Tibial artery (tissue), 4 donors: ENCODE data around the gene ANK2.
A peak's percentile ranks its signal among the peaks of the same experiment; 100 is the strongest.

Source experiments
- DNase-seq, 2 donors: peaks; one replicate each; pipeline ENCODE4 v3.0.0-alpha.2; 2019
- H3K27ac ChIP-seq, 2 donors: fragments of 200-600 bp; sonication (generic) in 1 of 2; 1 replicate in 1 of 2; 2 replicates in 1 of 2; pipeline ENCODE4 v1.5.1; 2018 to 2019; ENCODE audit warnings: mild to moderate bottlenecking in 1 of 2
- H3K27me3 ChIP-seq, 2 donors: fragments of 200-600 bp; sonication (generic) in 1 of 2; one replicate each; pipeline versions ENCODE4 v1.5.1 to v1.6.0; 2016 to 2019
- H3K36me3 ChIP-seq, 3 donors: fragments of 200-600 bp; sonication (generic) in 2 of 3; one replicate each; pipeline ENCODE4 v1.5.1; 2016 to 2019; ENCODE audit warnings: mild to moderate bottlenecking in 2 of 3
- H3K4me1 ChIP-seq, 4 donors: fragments of 200-600 bp; sonication (generic) in 2 of 4; 1 replicate in 3 of 4; 2 replicates in 1 of 4; pipeline ENCODE4 v1.5.1; 2016 to 2019
- H3K4me3 ChIP-seq, 2 donors: fragments of 200-600 bp; sonication (generic) in 1 of 2; 1 replicate in 1 of 2; 2 replicates in 1 of 2; pipeline ENCODE4 v1.5.1; 2018 to 2019; ENCODE audit warnings: mild to moderate bottlenecking in 2 of 2
- H3K9me3 ChIP-seq, 3 donors: fragments of 200-600 bp; sonication (generic) in 1 of 3; one replicate each; pipeline ENCODE4 v1.5.1; 2016 to 2019
- intact Hi-C: fragments of 100-400 bp; cut with DNase I; formaldehyde crosslinking; loops from one replicate; pipeline ENCODE4 v1.15.0; 2023; ENCODE audit warnings: low total_unique reads
- TF ChIP-seq, protein P1 (sequence below), 2 experiments: fragments of 200-600 bp in 1 of 2; fragments of 450-650 bp in 1 of 2; IDR thresholded peaks; one replicate each; pipeline ENCODE4 v1.5.1; 2017 to 2019; ENCODE audit warnings: antibody characterized with exemption in 2 of 2, mild to moderate bottlenecking in 1 of 2, moderate library complexity in 1 of 2

Gene ANK2

DNA sequence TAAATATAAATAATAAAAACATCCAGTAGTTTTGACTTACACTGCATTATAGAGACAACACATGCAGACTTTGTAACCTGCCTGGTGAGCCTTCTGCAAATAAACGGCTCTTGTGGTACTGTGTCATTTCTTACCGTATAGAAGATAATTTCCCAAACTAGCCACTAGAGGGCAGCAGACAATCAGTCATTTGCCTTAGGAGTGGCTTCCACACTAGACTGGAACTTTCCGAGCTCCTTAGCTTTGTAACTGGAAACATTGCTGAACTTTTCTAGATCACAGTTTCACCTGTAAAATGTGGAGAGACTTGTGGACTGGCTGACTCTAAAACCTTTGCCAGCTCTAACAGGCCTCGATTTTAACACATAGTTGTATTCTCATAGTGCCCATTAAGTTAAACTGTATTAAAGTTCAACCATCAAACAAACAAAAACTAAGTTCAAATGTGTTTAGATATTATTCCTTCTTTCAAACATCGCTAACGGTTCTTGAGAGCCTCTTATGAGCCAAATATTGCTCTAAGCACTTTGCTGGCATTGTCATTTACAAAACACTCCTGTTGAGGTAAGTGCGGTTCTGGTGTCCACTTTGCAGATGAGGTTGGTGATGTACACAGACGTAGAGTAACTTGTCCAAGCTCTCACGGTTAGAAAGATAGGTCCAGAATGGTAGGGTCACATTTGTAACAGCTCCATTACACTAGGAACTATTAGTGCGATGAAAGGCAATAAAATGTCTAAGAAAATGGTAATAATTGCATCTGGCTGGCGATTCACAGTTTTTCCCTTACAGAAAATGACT, 345.5 kb downstream of the ANK2 start:
- TF ChIP-seq, protein P1, sequence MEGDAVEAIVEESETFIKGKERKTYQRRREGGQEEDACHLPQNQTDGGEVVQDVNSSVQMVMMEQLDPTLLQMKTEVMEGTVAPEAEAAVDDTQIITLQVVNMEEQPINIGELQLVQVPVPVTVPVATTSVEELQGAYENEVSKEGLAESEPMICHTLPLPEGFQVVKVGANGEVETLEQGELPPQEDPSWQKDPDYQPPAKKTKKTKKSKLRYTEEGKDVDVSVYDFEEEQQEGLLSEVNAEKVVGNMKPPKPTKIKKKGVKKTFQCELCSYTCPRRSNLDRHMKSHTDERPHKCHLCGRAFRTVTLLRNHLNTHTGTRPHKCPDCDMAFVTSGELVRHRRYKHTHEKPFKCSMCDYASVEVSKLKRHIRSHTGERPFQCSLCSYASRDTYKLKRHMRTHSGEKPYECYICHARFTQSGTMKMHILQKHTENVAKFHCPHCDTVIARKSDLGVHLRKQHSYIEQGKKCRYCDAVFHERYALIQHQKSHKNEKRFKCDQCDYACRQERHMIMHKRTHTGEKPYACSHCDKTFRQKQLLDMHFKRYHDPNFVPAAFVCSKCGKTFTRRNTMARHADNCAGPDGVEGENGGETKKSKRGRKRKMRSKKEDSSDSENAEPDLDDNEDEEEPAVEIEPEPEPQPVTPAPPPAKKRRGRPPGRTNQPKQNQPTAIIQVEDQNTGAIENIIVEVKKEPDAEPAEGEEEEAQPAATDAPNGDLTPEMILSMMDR (IDR thresholded peaks at IDR 0.05): peak; percentile 81 to 92
- H3K27me3 ChIP-seq: no peaks in the 10 kb centered on the region
- no peaks in the 10 kb centered on the region for H3K36me3 ChIP-seq
- no peak overlapping the region for H3K4me3 ChIP-seq
- H3K4me1 ChIP-seq: peaks cover 0 to 12% (median 9%) of the 10 kb centered on the region in 4 donors
- intact Hi-C loops: loop anchor here (5.0 kb wide), 1 partner anchor 367 kb away; the partner anchor contains the start of gene CAMK2D
- DNase-seq: peak in 1 of 2 donors; percentile 43
- H3K9me3 ChIP-seq: no peaks in the 10 kb centered on the region
- H3K27ac ChIP-seq: no peak overlapping the region

DNA sequence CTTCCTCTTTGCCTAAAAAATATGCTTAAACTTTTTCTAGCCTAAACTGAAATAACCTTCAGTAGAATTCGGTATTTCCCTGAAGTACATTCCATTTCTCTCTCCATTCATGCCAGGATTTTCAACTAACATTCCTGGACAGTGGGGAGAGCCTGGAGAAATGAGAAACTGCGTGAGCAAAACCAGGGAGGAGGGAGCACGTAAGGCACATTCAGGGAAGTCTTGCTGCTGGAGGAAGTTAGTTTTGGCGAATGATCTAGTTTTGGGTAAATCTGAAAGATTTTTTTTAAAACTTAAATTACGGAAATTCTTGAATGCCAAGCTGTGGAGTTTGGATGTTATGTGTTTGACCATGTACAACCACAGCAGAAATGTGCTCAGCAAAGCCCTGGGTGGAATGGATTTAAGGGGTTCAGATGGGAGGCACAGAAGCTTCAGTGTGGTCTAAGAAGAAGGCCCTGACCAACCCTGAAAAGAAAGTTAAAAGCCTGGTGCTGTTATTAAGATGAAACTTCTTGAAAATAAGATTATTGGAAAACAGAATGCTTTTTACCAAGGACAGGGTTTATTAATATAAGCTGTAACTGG, 347.8 kb downstream of the ANK2 start:
- TF ChIP-seq, protein P1 (IDR thresholded peaks at IDR 0.05): no peak
- Histone ChIP-seq H3K9me3 (no peaks in the 10 kb centered on the region), H3K27me3 (no peaks in the 10 kb centered on the region), H3K4me1 (peaks cover 0 to 12% (median 9%) of the 10 kb centered on the region in 4 donors), H3K36me3 (no peaks in the 10 kb centered on the region), H3K4me3 (no peak overlapping the region), H3K27ac (peak overlapping the region; percentile 52 to 54)
- intact Hi-C loops: loop anchor here (5.0 kb wide), 1 partner anchor 365 kb away; the partner anchor contains the start of gene CAMK2D
- peak in 1 of 2 donors; percentile 68 for DNase-seq

DNA sequence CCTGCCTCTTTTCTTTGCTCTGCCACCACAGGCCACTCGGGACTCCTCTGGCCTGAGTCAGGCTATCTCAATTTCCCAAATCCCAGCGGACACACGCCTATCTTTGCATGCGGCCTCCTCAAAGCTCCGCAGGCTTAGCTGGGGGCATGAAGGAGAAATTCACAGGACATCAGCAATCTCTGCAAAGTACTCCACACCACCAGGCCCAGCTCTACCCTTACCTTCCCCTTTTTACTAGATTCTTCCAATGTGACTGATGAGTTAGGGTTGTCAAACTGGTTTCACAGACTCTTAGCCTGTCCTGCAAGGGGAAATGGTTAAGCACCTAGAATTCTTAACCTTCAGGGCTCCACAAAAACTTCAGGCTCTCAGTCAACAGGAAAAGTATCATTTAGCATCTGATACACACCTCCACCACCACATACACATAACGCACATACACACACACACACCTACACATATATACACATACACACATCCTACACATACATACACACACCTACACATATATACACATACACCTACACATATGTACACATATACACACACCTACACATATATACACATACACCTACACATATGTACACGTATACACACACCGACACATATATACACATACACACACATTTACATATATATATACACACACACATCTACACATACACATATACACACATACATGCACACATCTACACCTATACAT, 349.1 kb downstream of the ANK2 start:
- Histone ChIP-seq H3K4me1 (peaks cover 0 to 15% (median 10%) of the 10 kb centered on the region in 4 donors), H3K9me3 (no peaks in the 10 kb centered on the region), H3K4me3 (no peak overlapping the region), H3K27ac (no peak overlapping the region), H3K36me3 (no peaks in the 10 kb centered on the region), H3K27me3 (no peaks in the 10 kb centered on the region)
- TF ChIP-seq, protein P1 (IDR thresholded peaks at IDR 0.05): no peak
- intact Hi-C loops: loop anchor here (5.0 kb wide), 1 partner anchor 364 kb away; the partner anchor contains the start of gene CAMK2D
- DNase-seq: no peak

DNA sequence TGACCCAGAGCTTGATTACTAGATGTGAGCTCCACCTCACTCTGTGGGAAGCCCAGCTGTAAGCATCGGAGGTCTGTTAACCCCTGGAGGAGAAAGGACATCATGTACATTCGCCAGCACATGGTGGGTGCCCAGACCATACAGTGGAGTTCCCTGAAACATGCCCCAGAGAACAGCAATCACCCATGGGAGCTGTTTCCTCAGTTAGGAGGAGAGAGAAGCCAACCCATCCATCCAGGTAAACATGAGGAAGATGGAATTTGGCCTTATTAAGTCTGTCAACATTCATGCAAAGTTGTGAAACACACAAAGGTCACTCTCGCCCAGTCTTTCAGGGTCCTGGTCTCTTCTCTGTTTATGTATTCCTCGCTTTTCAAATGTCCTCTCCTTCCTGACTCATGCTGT, 354.7 kb downstream of the ANK2 start:
- no peak overlapping the region for H3K27ac ChIP-seq
- no peak overlapping the region for H3K4me3 ChIP-seq
- DNase-seq: no peak
- TF ChIP-seq, protein P1 (IDR thresholded peaks at IDR 0.05): no peak
- H3K4me1 ChIP-seq: peaks cover 0 to 15% (median 6%) of the 10 kb centered on the region in 4 donors
- no peaks in the 10 kb centered on the region for H3K27me3 ChIP-seq
- no peaks in the 10 kb centered on the region for H3K9me3 ChIP-seq
- no peaks in the 10 kb centered on the region for H3K36me3 ChIP-seq
- intact Hi-C loops: no loop called here

DNA sequence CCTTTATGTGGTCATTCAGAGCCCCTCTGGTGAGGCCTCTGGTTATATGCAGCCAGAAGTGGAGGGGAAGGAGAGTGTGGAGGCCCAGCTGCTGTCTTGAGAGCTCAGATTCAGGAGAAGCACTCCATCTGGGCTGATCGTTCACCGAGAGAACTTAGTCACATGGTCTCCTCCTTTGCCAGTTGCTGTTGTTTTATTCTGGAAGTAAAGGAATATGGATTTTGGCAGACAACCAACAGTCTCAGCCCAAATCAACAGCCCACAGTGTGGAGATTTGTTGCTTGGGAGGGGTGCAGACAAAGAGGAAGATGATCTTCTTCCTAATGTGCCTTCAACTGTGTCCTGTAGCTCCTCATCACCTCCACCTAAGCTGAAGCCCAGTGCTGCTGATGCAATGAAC, 355.4 kb downstream of the ANK2 start:
- intact Hi-C loops: no loop called here
- Histone ChIP-seq H3K27me3 (no peaks in the 10 kb centered on the region), H3K4me1 (peaks cover 0 to 15% (median 6%) of the 10 kb centered on the region in 4 donors), H3K27ac (no peak overlapping the region), H3K4me3 (no peak overlapping the region), H3K9me3 (no peaks in the 10 kb centered on the region), H3K36me3 (no peaks in the 10 kb centered on the region)
- TF ChIP-seq, protein P1 (IDR thresholded peaks at IDR 0.05): no peak
- DNase-seq: no peak
